HEK293 (cell line): Measurements from ENCODE around the gene GPSM1.
A peak's percentile ranks its signal among the peaks of the same experiment; 100 is the strongest.

ENCODE experiments used
- CTCF ChIA-PET: fragments of 350-600 bp; formaldehyde crosslinking; extraction: SDS; loops from one replicate; lab custom pipeline; 2021; ENCODE audit warnings: antibody characterized with exemption; lab: Yijun Ruan, JAX
- POLR2A ChIA-PET: fragments of 300-600 bp; formaldehyde crosslinking; extraction: SDS; loops from one replicate; lab custom pipeline; 2020; ENCODE audit warnings: antibody characterized with exemption, inconsistent platforms; lab: Yijun Ruan, JAX
- H3K27ac ChIP-seq: fragments of 200-500 bp; sonication (Bioruptor generic); 2 replicates; pipeline ENCODE4 v1.5.1; 2014; ENCODE audit warnings: low read depth, low read length, control low read depth, inconsistent platforms; ENCODE audit errors: extremely low read depth
- H3K36me3 ChIP-seq, 2 experiments: fragments of 200-500 bp in 1 of 2; sonication (Bioruptor generic) in 1 of 2; 1 replicate in 1 of 2; 2 replicates in 1 of 2; pipeline ENCODE4 v1.5.1; 2014 to 2017; ENCODE audit warnings: inconsistent platforms in 2 of 2, low read length in 2 of 2; ENCODE audit not compliant: control insufficient read depth in 2 of 2, insufficient read depth in 1 of 2
- H3K4me1 ChIP-seq: fragments of 200-500 bp; sonication (Bioruptor generic); 2 replicates; pipeline ENCODE4 v1.5.1; 2014; ENCODE audit warnings: mild to moderate bottlenecking, low read length, inconsistent platforms; ENCODE audit not compliant: control insufficient read depth, insufficient read depth
- H3K4me3 ChIP-seq: 2 replicates; pipeline ENCODE4 v1.5.1; 2011; ENCODE audit warnings: low read depth, mild to moderate bottlenecking, control low read depth, low read length, moderate library complexity
- H3K9me3 ChIP-seq: fragments of 200-500 bp; sonication (Bioruptor generic); 2 replicates; pipeline ENCODE4 v1.5.1; 2014; ENCODE audit warnings: low read depth, low read length, inconsistent platforms; ENCODE audit not compliant: control insufficient read depth, insufficient read depth
- EGR2 ChIP-seq: fragments of 450-650 bp; formaldehyde crosslinking; IDR thresholded peaks from 2 replicates; pipeline ENCODE4 v1.5.1; 2016; ENCODE audit warnings: low read depth, missing biosample characterization, missing genetic modification characterization
- HOXC10 ChIP-seq: sonication (generic); formaldehyde crosslinking; IDR thresholded peaks from 2 replicates; pipeline ENCODE4 v1.8.1; 2023; ENCODE audit warnings: mild to moderate bottlenecking, missing genetic modification reagents
- IKZF3 ChIP-seq: fragments of 450-650 bp; IDR thresholded peaks from 2 replicates; pipeline ENCODE4 v1.5.0; 2018; ENCODE audit warnings: missing biosample characterization, mild to moderate bottlenecking, missing genetic modification characterization, moderate library complexity
- PATZ1 ChIP-seq: fragments of 450-650 bp; formaldehyde crosslinking; IDR thresholded peaks from 2 replicates; pipeline ENCODE4 v1.5.1; 2016; ENCODE audit warnings: missing biosample characterization, missing genetic modification characterization
- REST ChIP-seq: fragments of 450-650 bp; formaldehyde crosslinking; IDR thresholded peaks from 2 replicates; pipeline ENCODE4 v1.5.1; 2016; ENCODE audit warnings: missing biosample characterization, missing genetic modification characterization
- SP2 ChIP-seq: fragments of 450-650 bp; formaldehyde crosslinking; IDR thresholded peaks from 2 replicates; pipeline ENCODE4 v1.5.1; 2016; ENCODE audit warnings: missing biosample characterization, missing genetic modification characterization
- ZBTB11 ChIP-seq: fragments of 450-650 bp; formaldehyde crosslinking; conservative IDR thresholded peaks from 2 replicates; pipeline ENCODE4 v1.5.1; 2016; ENCODE audit warnings: low read depth, missing biosample characterization, missing genetic modification characterization
- ZBTB8A ChIP-seq: fragments of 450-650 bp; formaldehyde crosslinking; IDR thresholded peaks from 2 replicates; pipeline ENCODE4 v1.5.1; 2016; ENCODE audit warnings: missing biosample characterization, missing genetic modification characterization
- ZFHX2 ChIP-seq: fragments of 450-650 bp; formaldehyde crosslinking; conservative IDR thresholded peaks from 2 replicates; pipeline ENCODE4 v1.5.1; 2016; ENCODE audit warnings: missing biosample characterization, missing genetic modification characterization
- ZIC2 ChIP-seq: fragments of 450-650 bp; formaldehyde crosslinking; IDR thresholded peaks from 2 replicates; pipeline ENCODE4 v1.5.1; 2016; ENCODE audit warnings: missing biosample characterization, missing genetic modification characterization
- ZNF112 ChIP-seq: fragments of 450-650 bp; formaldehyde crosslinking; IDR thresholded peaks from 2 replicates; pipeline ENCODE4 v1.5.0; 2017; ENCODE audit warnings: missing biosample characterization, missing genetic modification characterization
- ZNF211 ChIP-seq: fragments of 450-650 bp; formaldehyde crosslinking; IDR thresholded peaks from 2 replicates; pipeline ENCODE4 v1.5.1; 2016; ENCODE audit warnings: low read depth, missing biosample characterization, missing genetic modification characterization
- ZNF24 ChIP-seq: fragments of 450-650 bp; formaldehyde crosslinking; IDR thresholded peaks from 2 replicates; pipeline ENCODE4 v1.5.1; 2016; ENCODE audit warnings: missing biosample characterization, missing genetic modification characterization
- ZNF391 ChIP-seq: fragments of 450-650 bp; formaldehyde crosslinking; IDR thresholded peaks from 2 replicates; pipeline ENCODE4 v1.5.1; 2016; ENCODE audit warnings: low read depth, missing biosample characterization, missing genetic modification characterization, borderline replicate concordance
- ZNF398 ChIP-seq: fragments of 450-650 bp; formaldehyde crosslinking; IDR thresholded peaks from 2 replicates; pipeline ENCODE4 v1.5.1; 2017; ENCODE audit warnings: missing biosample characterization, missing genetic modification characterization
- ZNF510 ChIP-seq: fragments of 450-650 bp; formaldehyde crosslinking; IDR thresholded peaks from 2 replicates; pipeline ENCODE4 v1.5.1; 2018; ENCODE audit warnings: mild to moderate bottlenecking, missing genetic modification characterization, missing biosample characterization; ENCODE audit not compliant: insufficient replicate concordance
- ZNF555 ChIP-seq: fragments of 450-650 bp; formaldehyde crosslinking; conservative IDR thresholded peaks from 2 replicates; pipeline ENCODE4 v1.5.1; 2017; ENCODE audit warnings: missing biosample characterization, mild to moderate bottlenecking, missing genetic modification characterization, inconsistent platforms
- ZNF600 ChIP-seq: fragments of 450-650 bp; formaldehyde crosslinking; IDR thresholded peaks from 2 replicates; pipeline ENCODE4 v1.5.1; 2016; ENCODE audit warnings: missing biosample characterization, missing genetic modification characterization

The GPSM1 gene

GRCh38 chr9:136352682-136353081, 25.3 kb downstream of the GPSM1 start:
- Histone ChIP-seq H3K27ac (no peak overlapping the region), H3K36me3 (peaks cover 0 to 23% of the 10 kb centered on the region in 2 experiments; a peak in 1 of 3 replicates), H3K4me3 (no peak overlapping the region), H3K9me3 (no peaks in the 10 kb centered on the region), H3K4me1 (no peaks in the 10 kb centered on the region)
- CTCF ChIA-PET, result no interaction called here
- peak; percentile 41; the same call in 1 of the 2 replicates for TF ChIP-seq PATZ1 (tag by site-specific recombination)
- 0 out of 2 replicates have a peak, but pooled peaks have one; percentile 45 for TF ChIP-seq ZNF600 (tag by site-specific recombination)
- TF ChIP-seq ZBTB8A (tag by site-specific recombination), result peak; percentile 91
- peak; percentile 98 for TF ChIP-seq EGR2 (tag by site-specific recombination)
- no peak for TF ChIP-seq ZNF24 (tag by site-specific recombination)
- TF ChIP-seq SP2 (tag by site-specific recombination), result peak; percentile 59
- TF ChIP-seq ZFHX2 (tag by site-specific recombination), result peak; percentile 99
- TF ChIP-seq ZBTB11 (tag by site-specific recombination), result peak; percentile 48; the same call in 1 of the 2 replicates
- no peak for TF ChIP-seq ZNF211
- POLR2A ChIA-PET, result interaction anchor here (1.6 kb wide), 1 partner anchor 11 kb away, joined by 7 read pairs; the partner anchor contains the start of gene DNLZ

GRCh38 chr9:136353088-136353487, 25.7 kb downstream of the GPSM1 start:
- Histone ChIP-seq H3K4me3 (no peak overlapping the region), H3K27ac (no peak overlapping the region), H3K36me3 (peaks cover 0 to 27% of the 10 kb centered on the region in 2 experiments; a peak in 1 of 3 replicates), H3K4me1 (no peaks in the 10 kb centered on the region), H3K9me3 (no peaks in the 10 kb centered on the region)
- TF ChIP-seq ZNF600 (tag by site-specific recombination) (0 out of 2 replicates have a peak, but pooled peaks have one; percentile 6), HOXC10 (CRISPR knock-in tag) (no peak)
- CTCF ChIA-PET, result no interaction called here
- POLR2A ChIA-PET, result interaction anchor here (1.7 to 1.9 kb wide), 2 partner anchors 10 to 13 kb away, joined by 3 to 18 read pairs; partner anchors contain the start of gene DNLZ

GRCh38 chr9:136353757-136354488, 26.6 kb downstream of the GPSM1 start:
- POLR2A ChIA-PET, result interaction anchor here (0.6 to 1.9 kb wide), 5 partner anchors 8 to 862 kb away, joined by 3 to 18 read pairs (median 3); partner anchors contain the start of gene DNLZ
- Histone ChIP-seq H3K36me3 (peaks cover 0 to 26% of the 10 kb centered on the region in 2 experiments; a peak in 1 of 3 replicates), H3K27ac (no peak overlapping the region), H3K4me1 (no peaks in the 10 kb centered on the region), H3K9me3 (no peaks in the 10 kb centered on the region), H3K4me3 (no peak overlapping the region)
- CTCF ChIA-PET, result no interaction called here
- no peak for TF ChIP-seq ZNF112 (tag by site-specific recombination)
- TF ChIP-seq ZIC2, result 0 out of 2 replicates have a peak, but pooled peaks have one; percentile 6
- no peak for TF ChIP-seq ZNF510
- no peak for TF ChIP-seq IKZF3 (tag by site-specific recombination)
- no peak for TF ChIP-seq ZNF398 (tag by site-specific recombination)
- TF ChIP-seq ZNF391, result no peak
- TF ChIP-seq ZFHX2 (tag by site-specific recombination), result peak; percentile 51; the same call in 1 of the 2 replicates
- no peak for TF ChIP-seq ZNF555 (tag by site-specific recombination)
- TF ChIP-seq REST (tag by site-specific recombination), result no peak
